Posterior vena cava (tissue), 2 donors: Measurements from ENCODE around the gene METTL4. TPM values are rescaled to one million over a fixed set of nuclear protein-coding genes. Genes with fewer than 3 reads are reported as not detected.
"Not testable (repeated sequence)": the region's sequence is repeated elsewhere in the genome, so short reads cannot be mapped to it uniquely, and the experiment has no call there.

Experiments
- DNase-seq: peaks from one replicate; pipeline ENCODE4 v3.0.0-alpha.2; 2020; ENCODE audit warnings: low spot score
- intact Hi-C, 2 donors: fragments of 100-400 bp; cut with DNase I; formaldehyde crosslinking; loops; one replicate each; pipeline versions ENCODE4 v1.14.1 to v1.14.2; 2022 to 2023
- total RNA-seq, 2 donors: library from RNA; stranded (reverse); fragmentation: NEBNext Ultra II Directional; extraction: Animal tissue kit (Norgen Biotek cat#: 25700); gene quantifications; one replicate each; pipeline ENCODE4 v1.2.1, GENCODE V29; 2021
- donor health status: DM: yes; HTN: yes; CAD: no.
- donor health status: DM: yes; HTN: yes; CAD: no.

Gene METTL4
- total RNA-seq, 2 donors from 2014 or later, result 7.4 to 8.6 TPM

DNA sequence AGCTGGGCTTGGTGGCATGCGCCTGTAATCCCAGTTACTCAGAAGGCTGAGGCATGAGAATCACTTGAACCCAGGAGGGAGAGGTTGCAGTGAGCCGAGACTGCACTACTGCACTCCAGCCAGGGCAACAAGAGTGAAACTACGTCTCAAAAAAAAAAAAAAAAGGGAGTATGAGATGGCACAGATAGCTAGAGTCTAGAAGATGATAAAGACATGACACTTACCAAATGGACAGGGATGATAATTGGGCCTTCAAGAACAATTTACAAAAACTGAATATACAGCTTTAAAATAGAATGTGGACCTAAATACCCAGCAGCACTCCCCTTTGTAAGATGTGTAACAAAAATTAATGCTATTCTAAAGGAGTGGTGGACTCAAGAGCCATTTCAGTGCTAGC, 2.7 kb downstream of the METTL4 start:
- intact Hi-C loops, result no loop called here
- DNase-seq, result no peak

GRCh38 chr18:2568129-2568528, 3.2 kb downstream of the METTL4 start:
- DNase-seq, result no peak
- intact Hi-C loops, result no loop called here

- intact Hi-C loops, result no loop called here
- DNase-seq, result no peak
Observed at GRCh38 chr18:2564373-2564772, 6.9 kb downstream of the METTL4 start.

GRCh38 chr18:2559249-2559648, 12.1 kb downstream of the METTL4 start:
- no peak for DNase-seq
- intact Hi-C loops, result no loop called here

- DNase-seq, result no peak
- intact Hi-C loops, result no loop called here
Observed at GRCh38 chr18:2557536-2557935, 13.8 kb downstream of the METTL4 start.

DNA sequence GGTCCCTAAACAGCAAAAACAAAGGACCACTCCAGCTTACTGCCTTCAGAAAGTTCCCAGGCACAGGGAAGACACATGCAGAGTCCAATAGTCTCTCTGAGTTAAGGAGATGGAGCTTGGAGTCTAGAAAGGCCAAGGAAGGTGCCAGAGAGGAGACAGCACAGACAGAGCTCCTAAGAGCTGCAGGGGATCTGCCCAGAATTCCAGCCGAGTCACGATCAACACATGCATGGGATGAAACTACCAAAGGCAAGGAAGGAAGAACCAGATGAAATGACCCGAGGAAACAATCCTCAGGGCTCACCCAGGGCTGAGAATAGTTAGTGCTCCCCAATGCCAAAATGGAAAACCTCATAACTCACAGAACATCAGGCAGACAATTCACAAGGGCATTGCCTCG, 15.4 kb downstream of the METTL4 start:
- intact Hi-C loops, result no loop called here
- no peak for DNase-seq

DNA sequence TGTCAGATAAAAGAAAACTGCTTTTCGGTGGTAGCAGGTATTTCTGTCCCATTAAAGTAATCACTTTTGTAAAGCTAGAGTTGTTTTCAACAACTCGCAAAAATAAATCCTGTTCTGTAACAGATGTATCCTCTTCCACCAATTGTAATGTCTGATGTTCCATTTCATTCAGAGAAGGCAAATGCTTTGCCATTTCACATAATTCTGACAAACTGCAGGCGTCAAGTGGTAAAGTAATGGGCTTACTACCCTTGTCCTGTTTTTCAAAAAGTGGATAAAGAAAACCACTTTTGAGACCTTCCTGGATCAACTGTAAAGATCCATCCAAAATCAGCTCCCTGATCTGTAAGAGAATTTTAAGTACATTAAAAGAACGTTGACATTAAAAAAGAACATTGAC, 16.6 kb downstream of the METTL4 start:
- intact Hi-C loops, result no loop called here
- DNase-seq, result no peak

GRCh38 chr18:2551425-2551824, 19.9 kb downstream of the METTL4 start:
- no peak for DNase-seq
- intact Hi-C loops, result no loop called here

DNA sequence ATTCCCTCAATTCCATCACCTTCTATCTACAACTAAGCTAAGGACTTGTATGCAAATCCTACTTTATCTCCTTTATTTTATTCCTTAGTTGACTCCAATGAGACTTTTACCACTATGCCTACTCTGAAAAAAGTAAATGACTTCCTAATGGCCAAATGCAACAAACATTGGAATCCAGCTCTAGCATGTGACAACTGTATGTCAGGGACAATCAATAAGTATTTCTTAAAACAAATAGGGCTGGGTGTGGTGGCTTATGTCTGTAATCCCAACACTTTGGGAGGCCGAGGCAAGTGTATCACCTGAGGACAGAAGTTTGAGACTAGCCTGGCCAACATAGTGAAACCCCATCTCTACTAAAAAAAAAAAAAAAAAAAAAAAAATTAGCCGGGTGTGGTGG, 21.8 kb downstream of the METTL4 start:
- intact Hi-C loops, result loop anchor here (5.0 to 10.0 kb wide), 2 partner anchors 447 to 965 kb away; no protein-coding TSS in a partner anchor
- no peak for DNase-seq

GRCh38 chr18:2547477-2548087, 23.7 kb downstream of the METTL4 start:
- no peak for DNase-seq
- intact Hi-C loops, result loop anchor here (5.0 to 10.0 kb wide), 2 partner anchors 445 to 963 kb away; no protein-coding TSS in a partner anchor

- DNase-seq, result no peak
Observed at GRCh38 chr18:2545155-2545554, 26.1 kb downstream of the METTL4 start.

GRCh38 chr18:2541925-2542563, 29.3 kb downstream of the METTL4 start:
- intact Hi-C loops, result loop anchor here in 1 of 2 donors (10.0 kb wide), 1 partner anchor 957 kb away; no protein-coding TSS in a partner anchor

More at GRCh38 chr18:2545155-2545554, 26.1 kb downstream of the METTL4 start:
- intact Hi-C loops, result loop anchor here (5.0 to 10.0 kb wide), 2 partner anchors 443 to 960 kb away; no protein-coding TSS in a partner anchor

DNA sequence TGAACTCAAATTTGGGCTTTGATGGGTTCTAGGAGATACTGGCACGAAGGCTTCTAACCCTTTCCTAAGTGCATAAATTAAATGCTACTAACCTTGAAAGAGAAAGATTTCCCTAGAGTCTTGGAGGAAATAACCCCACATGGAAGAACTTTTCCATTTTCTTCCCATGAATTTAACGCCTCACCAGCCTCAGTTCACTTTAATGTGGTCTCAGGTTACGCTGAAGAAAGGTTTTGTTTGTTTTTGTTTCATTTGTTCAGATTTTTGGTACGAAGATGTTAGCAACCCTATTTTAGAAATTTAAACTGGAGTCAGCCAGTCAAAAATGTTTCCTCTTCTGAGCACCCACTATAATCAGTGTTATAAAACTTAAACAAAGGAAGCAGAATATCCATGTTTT, 30.7 kb downstream of the METTL4 start:
- intact Hi-C loops, result loop anchor here in 1 of 2 donors (10.0 kb wide), 1 partner anchor 956 kb away; no protein-coding TSS in a partner anchor

More at GRCh38 chr18:2541925-2542563, 29.3 kb downstream of the METTL4 start:
- DNase-seq, result not testable (repeated sequence)

GRCh38 chr18:2538844-2539243, 32.5 kb downstream of the METTL4 start:
- DNase-seq, result no peak
- intact Hi-C loops, result no loop called here

More for the DNA sequence above, 30.7 kb downstream of the METTL4 start:
- no peak for DNase-seq

- intact Hi-C loops, result no loop called here
Observed at GRCh38 chr18:2538236-2538635, 33.1 kb downstream of the METTL4 start.

DNA sequence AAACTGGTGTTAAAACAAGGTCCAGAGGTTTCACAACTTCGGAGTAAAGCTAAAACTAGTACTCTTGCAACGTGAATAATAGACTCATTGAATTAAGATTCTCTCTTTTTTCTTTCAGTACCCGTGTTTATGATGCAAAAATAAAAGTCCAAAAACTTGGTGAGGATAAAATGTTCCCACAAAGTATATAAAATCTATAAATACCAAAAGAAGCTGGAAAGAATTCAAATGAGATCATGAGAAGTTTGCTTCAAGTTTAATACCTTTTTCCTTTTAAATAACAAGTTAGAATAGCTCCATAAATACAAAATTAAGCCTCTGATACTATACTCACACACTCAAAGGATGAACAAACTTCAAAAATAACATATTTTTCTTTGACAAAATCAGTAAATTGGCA, 34.0 kb downstream of the METTL4 start:
- no peak for DNase-seq
- intact Hi-C loops, result no loop called here

More at GRCh38 chr18:2538236-2538635, 33.1 kb downstream of the METTL4 start:
- DNase-seq, result no peak

DNA sequence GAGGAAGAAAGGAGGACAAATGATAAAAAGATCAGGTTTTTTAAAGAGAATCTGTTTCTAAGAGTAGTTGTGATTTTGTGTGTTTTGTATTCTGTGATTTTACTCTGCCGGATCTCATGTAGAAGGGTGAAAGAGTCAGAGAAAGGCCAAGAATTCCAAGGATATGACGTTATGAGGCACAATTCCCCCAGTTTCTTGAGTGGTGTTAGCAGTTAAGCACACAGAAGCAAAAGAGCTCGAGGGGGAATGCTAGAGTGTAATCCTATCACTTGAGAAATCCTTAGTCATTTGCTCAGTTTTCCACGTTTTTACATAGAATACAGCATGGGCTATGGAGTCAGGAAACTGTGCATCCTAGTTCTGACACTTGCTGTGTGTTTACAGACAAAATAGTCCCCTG, 34.8 kb downstream of the METTL4 start:
- no peak for DNase-seq
- intact Hi-C loops, result no loop called here

DNA sequence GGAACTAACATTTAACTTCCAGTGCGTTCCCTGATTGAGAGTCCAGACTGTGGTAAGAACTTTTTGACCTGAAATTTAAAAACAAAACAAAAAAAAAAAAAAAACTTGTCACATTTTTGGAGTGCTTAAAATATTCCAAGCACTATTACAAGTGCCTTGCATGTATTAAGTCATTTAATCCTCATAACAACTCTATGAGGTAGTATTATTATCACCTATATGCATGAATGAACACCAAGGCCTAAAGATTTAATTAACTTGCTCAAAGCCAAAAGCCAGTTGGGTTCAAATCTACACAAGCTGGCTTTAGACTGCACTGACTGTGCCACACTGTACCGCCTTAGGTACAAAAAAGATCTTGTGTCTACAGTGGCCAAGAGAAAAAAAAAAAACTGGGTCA, 35.2 kb downstream of the METTL4 start:
- DNase-seq, result no peak
- intact Hi-C loops, result no loop called here

DNA sequence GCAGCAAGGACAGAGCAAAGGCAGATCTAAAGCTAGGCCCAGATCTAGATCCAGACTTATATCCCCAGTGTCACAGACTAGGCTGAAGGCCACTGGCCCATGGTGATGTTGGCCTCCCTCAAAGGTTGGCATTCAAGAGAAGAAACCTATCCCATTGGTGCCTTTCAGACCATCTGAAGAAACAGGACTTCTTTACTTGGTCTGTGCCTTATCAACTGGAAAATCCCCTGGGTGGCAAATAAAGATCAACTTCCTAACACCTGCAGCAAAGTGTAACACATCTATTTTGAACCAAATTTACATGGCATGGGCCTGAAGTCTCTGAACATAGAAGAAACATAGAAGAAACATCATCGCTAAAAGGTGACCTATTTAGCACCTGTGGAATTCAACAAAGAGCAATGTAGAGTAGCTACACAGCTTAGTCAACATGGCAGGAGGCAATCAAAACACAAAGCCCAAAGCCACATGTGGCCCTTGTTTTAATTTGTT, 35.8 kb downstream of the METTL4 start:
- intact Hi-C loops, result no loop called here
- DNase-seq, result no peak

- DNase-seq, result no peak
- intact Hi-C loops, result loop anchor here in 1 of 2 donors (5.0 kb wide), 1 partner anchor 508 kb away; no protein-coding TSS in a partner anchor
Observed at GRCh38 chr18:2534906-2535305, 36.4 kb downstream of the METTL4 start.
